GM23338 (cell line): ENCODE results near the gene ARFGAP2. TPM values are rescaled to one million over a fixed set of nuclear protein-coding genes. Genes with fewer than 3 reads are reported as not detected.
A peak's percentile ranks its signal among the peaks of the same experiment; 100 is the strongest.
"Not testable (repeated sequence)": the region's sequence is repeated elsewhere in the genome, so short reads cannot be mapped to it uniquely, and the experiment has no call there.

Experiments
- ATAC-seq: fragments of 200-7000 bp; cut with Tn5 transposase; 3 replicates; pipeline ENCODE4 v1.9.1; 2020
- DNase-seq: peaks from one replicate; pipeline ENCODE4 v3.0.0-alpha.2; 2015; ENCODE audit warnings: low spot score
- H2AFZ ChIP-seq: fragments of 200-600 bp; sonication (generic); 2 replicates; pipeline ENCODE4 v1.8.0; 2016; ENCODE audit warnings: antibody characterized with exemption, mild to moderate bottlenecking, moderate library complexity
- H3F3A ChIP-seq: fragments of 200-600 bp; sonication (generic); replicated peaks from 2 replicates; pipeline ENCODE4 v1.8.0; 2017; ENCODE audit warnings: antibody characterized with exemption, mixed run types, low read depth
- H3K27ac ChIP-seq: fragments of 200-600 bp; sonication (generic); 2 replicates; pipeline ENCODE4 v1.6.1; 2016; ENCODE audit warnings: low read depth
- H3K27me3 ChIP-seq: fragments of 200-600 bp; sonication (generic); 2 replicates; pipeline ENCODE4 v1.8.0; 2016; ENCODE audit warnings: mild to moderate bottlenecking, mixed run types, moderate library complexity; ENCODE audit not compliant: insufficient read depth
- H3K36me3 ChIP-seq: fragments of 200-600 bp; sonication (generic); 2 replicates; pipeline ENCODE4 v1.8.0; 2016; ENCODE audit warnings: mild to moderate bottlenecking; ENCODE audit not compliant: insufficient read depth
- H3K4me1 ChIP-seq: fragments of 200-600 bp; sonication (generic); 2 replicates; pipeline ENCODE4 v1.8.0; 2016; ENCODE audit warnings: mild to moderate bottlenecking, moderate library complexity; ENCODE audit not compliant: insufficient read depth
- H3K4me2 ChIP-seq: fragments of 200-600 bp; sonication (generic); 2 replicates; pipeline ENCODE4 v1.7.1; 2017; ENCODE audit warnings: mixed run types
- H3K4me3 ChIP-seq: fragments of 200-600 bp; sonication (generic); 2 replicates; pipeline ENCODE4 v1.6.1; 2016; ENCODE audit warnings: mixed run types
- H3K79me2 ChIP-seq: fragments of 200-600 bp; sonication (generic); replicated peaks from 2 replicates; pipeline ENCODE4 v1.8.0; 2017; ENCODE audit warnings: mild to moderate bottlenecking; ENCODE audit not compliant: insufficient read depth
- H3K9me2 ChIP-seq: fragments of 200-600 bp; sonication (generic); 2 replicates; pipeline ENCODE4 v1.8.0; 2017; ENCODE audit not compliant: insufficient read depth
- H4K20me1 ChIP-seq: fragments of 200-600 bp; sonication (generic); replicated peaks from 2 replicates; pipeline ENCODE4 v1.8.0; 2017; ENCODE audit warnings: mild to moderate bottlenecking; ENCODE audit not compliant: insufficient read depth
- H3K27ac Mint-ChIP-seq: 2 replicates; pipeline ENCODE4 v1.8.0; 2020; ENCODE audit warnings: inconsistent platforms, mild to moderate bottlenecking, moderate library complexity, mixed read lengths
- H3K27me3 Mint-ChIP-seq: 3 replicates; pipeline ENCODE4 v1.8.0; 2022; ENCODE audit warnings: low read depth, mild to moderate bottlenecking, moderate library complexity, mixed read lengths, inconsistent platforms; ENCODE audit not compliant: insufficient read depth, poor library complexity
- H3K36me3 Mint-ChIP-seq: 3 replicates; pipeline ENCODE4 v1.8.0; 2021; ENCODE audit warnings: low read depth, mild to moderate bottlenecking, inconsistent platforms, moderate library complexity, mixed read lengths
- H3K4me1 Mint-ChIP-seq: 3 replicates; pipeline ENCODE4 v1.8.0; 2020; ENCODE audit warnings: mild to moderate bottlenecking, inconsistent platforms, mixed read lengths
- H3K4me3 Mint-ChIP-seq: 3 replicates; pipeline ENCODE4 v1.8.0; 2021; ENCODE audit warnings: moderate library complexity, mild to moderate bottlenecking, inconsistent platforms, mixed read lengths
- H3K9me3 Mint-ChIP-seq: 3 replicates; pipeline ENCODE4 v1.8.0; 2020; ENCODE audit warnings: moderate library complexity, mild to moderate bottlenecking, inconsistent platforms, mixed read lengths
- EZH2phosphoT487 ChIP-seq: fragments of 200-600 bp; sonication (generic); IDR thresholded peaks from one replicate; pipeline ENCODE4 v1.8.1; 2018; ENCODE audit warnings: antibody characterized with exemption; ENCODE audit not compliant: unreplicated experiment
- JUNB ChIP-seq: IDR thresholded peaks from one replicate; pipeline ENCODE4 v1.6.1; 2016; ENCODE audit warnings: antibody characterized with exemption; ENCODE audit not compliant: unreplicated experiment
- NANOG ChIP-seq: IDR thresholded peaks from 2 replicates; pipeline ENCODE4 v1.6.1; 2016; ENCODE audit warnings: antibody characterized with exemption, borderline replicate concordance
- POLR2AphosphoS5 ChIP-seq: IDR thresholded peaks from 2 replicates; pipeline ENCODE4 v1.6.1; 2016; ENCODE audit warnings: antibody characterized with exemption, low read depth
- REST ChIP-seq: IDR thresholded peaks from one replicate; pipeline ENCODE4 v1.6.1; 2018; ENCODE audit warnings: antibody characterized with exemption; ENCODE audit not compliant: unreplicated experiment
- STAT1 ChIP-seq: IDR thresholded peaks from one replicate; pipeline ENCODE4 v1.6.1; 2016; ENCODE audit warnings: antibody characterized with exemption; ENCODE audit not compliant: unreplicated experiment
- ZNF331 ChIP-seq: fragments of 250-450 bp; sonication (Bioruptor Pico); IDR thresholded peaks from 2 replicates; pipeline ENCODE4 v1.5.0; 2020; ENCODE audit warnings: low read depth, mild to moderate bottlenecking, moderate library complexity
- ZNF462 ChIP-seq: fragments of 250-450 bp; sonication (Bioruptor Pico); IDR thresholded peaks from 2 replicates; pipeline ENCODE4 v1.5.0; 2020; ENCODE audit warnings: mild to moderate bottlenecking, moderate library complexity
- polyA plus RNA-seq: library from polyadenylated mRNA; unstranded; fragments of >200 nt; fragmentation: Nextera tagmentation; extraction: Ambion mirVana; gene quantifications from 2 replicates; pipeline ENCODE4 v1.2.1, GENCODE V29; 2016
- total RNA-seq: library from RNA; depleted of rRNA; stranded (reverse); fragments of >200 nt; shearing (Covaris generic); gene quantifications from 2 replicates; pipeline ENCODE4 v1.2.3, GENCODE V29; 2014
- TF ChIP-seq, protein P1 (sequence below): IDR thresholded peaks from 2 replicates; pipeline ENCODE4 v1.6.1; 2016; ENCODE audit warnings: antibody characterized with exemption
- TF ChIP-seq, protein P2 (sequence below), 2 experiments: fragments of 200-600 bp in 1 of 2; sonication (generic) in 1 of 2; conservative IDR thresholded peaks; 2 replicates each; pipeline versions ENCODE4 v1.5.1 to v1.6.1; 2016 to 2017; ENCODE audit warnings: antibody characterized with exemption in 2 of 2, low read depth in 2 of 2, mild to moderate bottlenecking in 2 of 2, moderate library complexity in 1 of 2

Gene ARFGAP2
- total and polyA plus RNA-seq, 2 experiments from 2014 or later = 25.6 to 122 TPM

DNA sequence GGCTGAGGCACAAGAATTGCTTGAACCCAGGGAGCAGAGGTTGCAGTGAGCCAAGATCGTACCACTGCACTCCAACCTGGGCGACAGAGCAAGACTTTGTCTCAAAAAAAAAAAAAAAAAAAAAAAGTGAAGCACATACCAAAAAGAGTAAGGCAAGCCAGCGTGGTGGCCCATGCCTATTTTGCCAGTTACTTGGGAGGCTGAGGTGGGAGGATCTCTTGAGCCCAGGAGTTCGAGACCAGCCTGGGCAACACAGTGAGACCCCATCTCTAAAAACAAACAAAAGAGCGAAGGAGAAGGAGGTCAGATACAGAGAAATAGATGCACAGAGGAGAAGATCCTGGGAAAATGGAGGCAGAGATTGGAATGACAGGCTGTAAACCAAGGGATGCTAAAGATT lies 29.9 kb upstream of the ARFGAP2 start:
- not testable (repeated sequence) for H3K4me2 ChIP-seq, H3K9me2 ChIP-seq, H3K36me3 Mint-ChIP-seq, H2AFZ ChIP-seq, DNase-seq, H3K27me3 ChIP-seq, H3K27ac Mint-ChIP-seq, H3K27me3 Mint-ChIP-seq, H3K36me3 ChIP-seq, ATAC-seq, H3K27ac ChIP-seq, H3K4me3 ChIP-seq, H3K4me3 Mint-ChIP-seq, H4K20me1 ChIP-seq, H3K79me2 ChIP-seq, H3K9me3 Mint-ChIP-seq, H3F3A ChIP-seq, H3K4me1 Mint-ChIP-seq
- H3K4me1 ChIP-seq = peaks cover 11% of the 10 kb centered on the region

GRCh38 chr11:47204637-47204989 lies 27.9 kb upstream of the ARFGAP2 start:
- H3K79me2 ChIP-seq = no peaks in the 10 kb centered on the region
- DNase-seq (peak; percentile 49), ATAC-seq (peak; percentile 93)
- peaks cover 11% of the 10 kb centered on the region for H3K4me1 ChIP-seq
- no peak overlapping the region for H3K4me3 ChIP-seq
- Mint-ChIP-seq H3K27me3 (peaks cover 11% of the 10 kb centered on the region), H3K9me3 (no peaks in the 10 kb centered on the region), H3K4me3 (peak overlapping the region; percentile 22; the same call in 1 of the 3 replicates), H3K36me3 (no peaks in the 10 kb centered on the region), H3K27ac (peak overlapping the region; percentile 89), H3K4me1 (peaks cover 10% of the 10 kb centered on the region)
- H3K27me3 ChIP-seq = no peaks in the 10 kb centered on the region
- no peaks in the 10 kb centered on the region for H3K9me2 ChIP-seq
- H2AFZ ChIP-seq = peak overlapping the region; percentile 75
- H4K20me1 ChIP-seq = no peaks in the 10 kb centered on the region
- no peaks in the 10 kb centered on the region for H3K36me3 ChIP-seq
- H3K27ac ChIP-seq = no peak overlapping the region
- no peaks in the 10 kb centered on the region for H3F3A ChIP-seq
- H3K4me2 ChIP-seq = peak overlapping the region; percentile 70; the same call in 1 of the 2 replicates
- no peak for TF ChIP-seq NANOG
- no peak for TF ChIP-seq JUNB
- no peak for TF ChIP-seq ZNF331 (CRISPR knock-in tag)
- TF ChIP-seq REST = no peak
- TF ChIP-seq EZH2phosphoT487 = no peak
- TF ChIP-seq POLR2AphosphoS5 = no peak
- TF ChIP-seq, protein P1, sequence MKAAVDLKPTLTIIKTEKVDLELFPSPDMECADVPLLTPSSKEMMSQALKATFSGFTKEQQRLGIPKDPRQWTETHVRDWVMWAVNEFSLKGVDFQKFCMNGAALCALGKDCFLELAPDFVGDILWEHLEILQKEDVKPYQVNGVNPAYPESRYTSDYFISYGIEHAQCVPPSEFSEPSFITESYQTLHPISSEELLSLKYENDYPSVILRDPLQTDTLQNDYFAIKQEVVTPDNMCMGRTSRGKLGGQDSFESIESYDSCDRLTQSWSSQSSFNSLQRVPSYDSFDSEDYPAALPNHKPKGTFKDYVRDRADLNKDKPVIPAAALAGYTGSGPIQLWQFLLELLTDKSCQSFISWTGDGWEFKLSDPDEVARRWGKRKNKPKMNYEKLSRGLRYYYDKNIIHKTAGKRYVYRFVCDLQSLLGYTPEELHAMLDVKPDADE = no peak
- no peak for TF ChIP-seq STAT1
- TF ChIP-seq ZNF462 (CRISPR knock-in tag) = no peak
- TF ChIP-seq, protein P2, sequence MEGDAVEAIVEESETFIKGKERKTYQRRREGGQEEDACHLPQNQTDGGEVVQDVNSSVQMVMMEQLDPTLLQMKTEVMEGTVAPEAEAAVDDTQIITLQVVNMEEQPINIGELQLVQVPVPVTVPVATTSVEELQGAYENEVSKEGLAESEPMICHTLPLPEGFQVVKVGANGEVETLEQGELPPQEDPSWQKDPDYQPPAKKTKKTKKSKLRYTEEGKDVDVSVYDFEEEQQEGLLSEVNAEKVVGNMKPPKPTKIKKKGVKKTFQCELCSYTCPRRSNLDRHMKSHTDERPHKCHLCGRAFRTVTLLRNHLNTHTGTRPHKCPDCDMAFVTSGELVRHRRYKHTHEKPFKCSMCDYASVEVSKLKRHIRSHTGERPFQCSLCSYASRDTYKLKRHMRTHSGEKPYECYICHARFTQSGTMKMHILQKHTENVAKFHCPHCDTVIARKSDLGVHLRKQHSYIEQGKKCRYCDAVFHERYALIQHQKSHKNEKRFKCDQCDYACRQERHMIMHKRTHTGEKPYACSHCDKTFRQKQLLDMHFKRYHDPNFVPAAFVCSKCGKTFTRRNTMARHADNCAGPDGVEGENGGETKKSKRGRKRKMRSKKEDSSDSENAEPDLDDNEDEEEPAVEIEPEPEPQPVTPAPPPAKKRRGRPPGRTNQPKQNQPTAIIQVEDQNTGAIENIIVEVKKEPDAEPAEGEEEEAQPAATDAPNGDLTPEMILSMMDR (conservative IDR thresholded peaks at IDR 0.05; ENCODE audit: low read depth in 2 of 2) = no peak
